Activated T-helper 2 cell treated with anti-CD3 and anti-CD28 coated beads, Interferon-gamma antibody, Interleukin-2, Interleukin-4, amounts not matched to agents 10 μg/mL and 5 μg/mL and 100 μg/mL, durations not matched to agents 14 hours and 24 hours and 36 hours (primary cell): Measurements from ENCODE around the gene KCNN4. TPM values are rescaled to one million over a fixed set of nuclear protein-coding genes. Genes with fewer than 3 reads are reported as not detected.
"Not testable (repeated sequence)": the region's sequence is repeated elsewhere in the genome, so short reads cannot be mapped to it uniquely, and the experiment has no call there.

ENCODE experiments used
- DNase-seq: peaks from one replicate; pipeline ENCODE4 v3.0.0; 2021; ENCODE audit warnings: low spot score
- H3K27ac Mint-ChIP-seq: one replicate; pipeline ENCODE4 v1.8.0; 2021; ENCODE audit warnings: mixed read lengths
- H3K27me3 Mint-ChIP-seq: one replicate; pipeline ENCODE4 v1.8.0; 2021; ENCODE audit warnings: low read depth, mixed read lengths
- H3K36me3 Mint-ChIP-seq: one replicate; pipeline ENCODE4 v1.8.0; 2021; ENCODE audit warnings: low read depth, mixed read lengths
- H3K4me1 Mint-ChIP-seq: one replicate; pipeline ENCODE4 v1.8.0; 2021; ENCODE audit warnings: low read depth, mixed read lengths
- H3K4me3 Mint-ChIP-seq: one replicate; pipeline ENCODE4 v1.8.0; 2021; ENCODE audit warnings: low read depth, mild to moderate bottlenecking, moderate library complexity, mixed read lengths
- H3K9me3 Mint-ChIP-seq: one replicate; pipeline ENCODE4 v1.8.0; 2021; ENCODE audit warnings: mixed read lengths
- intact Hi-C: fragments of 100-400 bp; cut with micrococcal nuclease; formaldehyde crosslinking; loops from one replicate; pipeline ENCODE4 v1.15.1; 2023
- total RNA-seq: library from RNA; stranded (reverse); gene quantifications from 2 replicates; pipeline ENCODE4 v1.2.3, GENCODE V29; 2022

The KCNN4 gene
- total RNA-seq, result 98.0 and 98.7 TPM in 2 replicates

GRCh38 chr19:43780706-43781525 is at the start of gene KCNN4:
TSS of gene KCNN4 (minus strand) at chr19:43780973. CDS start at chr19:43780861, 112 bp downstream.
- Mint-ChIP-seq H3K36me3 (peaks cover 34% of the 10 kb centered on the region), H3K4me3 (peak within 1 kb of the TSS; percentile 82), H3K9me3 (no peaks in the 10 kb centered on the region), H3K4me1 (peaks cover 75% of the 10 kb centered on the region), H3K27me3 (no peaks in the 10 kb centered on the region), H3K27ac (peak within 1 kb of the TSS; percentile 94)
- intact Hi-C loops, result loop anchor here (1.0 to 10.0 kb wide), 6 partner anchors 16 to 336 kb away; partner anchors contain the start of genes ETHE1, IRGQ, SMG9 and ZNF576
- DNase-seq, result peak; percentile 61

GRCh38 chr19:43826787-43827754 is 46.3 kb upstream of the KCNN4 start, which contains the start of gene ZNF283:
TSS of gene ZNF283 (plus strand) at chr19:43827321. CDS start at chr19:43833505, 6,184 bp downstream.
- Mint-ChIP-seq H3K4me1 (peaks cover 17% of the 10 kb centered on the region), H3K27me3 (peaks cover 1% of the 10 kb centered on the region), H3K27ac (peak within 1 kb of the TSS; percentile 54), H3K4me3 (peak within 1 kb of the TSS; percentile 88), H3K9me3 (peaks cover 48% of the 10 kb centered on the region), H3K36me3 (peaks cover 33% of the 10 kb centered on the region)
- DNase-seq, result peak; percentile 74
- intact Hi-C loops, result loop anchor here (1.0 to 5.0 kb wide), 3 partner anchors 75 to 673 kb away; partner anchors contain the start of genes ZNF180 and ZNF45

- Mint-ChIP-seq H3K9me3 (peaks cover 56% of the 10 kb centered on the region), H3K4me1 (peaks cover 26% of the 10 kb centered on the region), H3K36me3 (peaks cover 24% of the 10 kb centered on the region), H3K27me3 (peaks cover 19% of the 10 kb centered on the region)
- DNase-seq, H3K4me3 Mint-ChIP-seq, intact Hi-C loops, H3K27ac Mint-ChIP-seq: not testable (repeated sequence)
Observed at GRCh38 chr19:43824572-43824971, 43.8 kb upstream of the KCNN4 start.

DNA sequence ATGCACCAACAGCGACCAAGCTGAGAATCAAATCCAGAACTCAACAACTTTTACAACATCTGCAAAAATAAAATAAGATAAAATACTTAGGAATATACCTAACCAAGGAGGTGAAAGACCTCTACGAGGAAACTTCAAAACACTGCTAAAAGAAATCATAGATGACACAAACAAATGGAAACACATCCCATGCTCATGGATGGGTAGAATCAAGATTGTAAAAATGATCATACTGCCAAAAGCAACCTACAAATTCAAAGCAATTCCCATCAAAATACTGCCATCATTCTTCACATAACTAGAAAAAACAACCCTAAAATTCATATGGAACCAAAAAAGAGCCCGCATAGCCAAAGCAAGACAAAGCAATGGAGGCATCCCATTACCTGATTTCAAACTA is 43.1 kb upstream of the KCNN4 start:
- not testable (repeated sequence) for H3K27ac Mint-ChIP-seq
- peaks cover 26% of the 10 kb centered on the region for H3K4me1 Mint-ChIP-seq

GRCh38 chr19:43820884-43821215 is 40.1 kb upstream of the KCNN4 start:
- intact Hi-C loops, result no loop called here
- Mint-ChIP-seq H3K4me3 (peak overlapping the region; percentile 82), H3K9me3 (peaks cover 52% of the 10 kb centered on the region), H3K27me3 (peaks cover 19% of the 10 kb centered on the region), H3K4me1 (peaks cover 10% of the 10 kb centered on the region), H3K27ac (no peak overlapping the region), H3K36me3 (peaks cover 8% of the 10 kb centered on the region)
- DNase-seq, result no peak

More for the DNA sequence above, 43.1 kb upstream of the KCNN4 start:
- peaks cover 19% of the 10 kb centered on the region for H3K36me3 Mint-ChIP-seq
- H3K27me3 Mint-ChIP-seq, result peaks cover 19% of the 10 kb centered on the region
- H3K4me3 Mint-ChIP-seq, intact Hi-C loops, DNase-seq: not testable (repeated sequence)
- H3K9me3 Mint-ChIP-seq, result peaks cover 56% of the 10 kb centered on the region

- peak overlapping the region; percentile 82 for H3K4me3 Mint-ChIP-seq
- peaks cover 47% of the 10 kb centered on the region for H3K9me3 Mint-ChIP-seq
- peaks cover 9% of the 10 kb centered on the region for H3K4me1 Mint-ChIP-seq
- H3K36me3 Mint-ChIP-seq, result peaks cover 8% of the 10 kb centered on the region
- no peak overlapping the region for H3K27ac Mint-ChIP-seq
- intact Hi-C loops, result no loop called here
- H3K27me3 Mint-ChIP-seq, result peaks cover 19% of the 10 kb centered on the region
- DNase-seq, result no peak
Observed at GRCh38 chr19:43820098-43820883, 39.5 kb upstream of the KCNN4 start.

DNA sequence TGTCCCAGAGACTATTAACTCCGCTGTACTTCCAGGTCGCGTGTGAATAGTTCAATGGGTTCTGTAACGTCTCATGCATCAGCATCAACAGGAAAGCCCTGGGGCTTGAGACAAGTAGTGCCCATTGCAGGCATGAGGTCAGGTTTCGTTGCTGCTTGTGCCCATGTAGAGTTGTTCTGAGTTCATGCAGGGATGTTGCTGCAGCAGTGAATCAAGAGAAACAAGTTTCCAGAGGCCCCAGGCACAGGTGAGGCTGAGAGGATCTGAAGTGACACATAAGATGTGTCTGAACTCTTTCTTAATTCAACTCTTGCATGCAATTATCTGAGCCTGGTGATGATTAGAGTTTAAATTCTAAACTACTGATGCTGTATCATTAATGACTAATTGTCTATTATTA is 37.7 kb upstream of the KCNN4 start:
- Mint-ChIP-seq H3K27ac (no peak overlapping the region), H3K36me3 (peaks cover 8% of the 10 kb centered on the region), H3K27me3 (peaks cover 19% of the 10 kb centered on the region), H3K4me3 (no peak overlapping the region), H3K9me3 (peaks cover 34% of the 10 kb centered on the region), H3K4me1 (peaks cover 9% of the 10 kb centered on the region)
- no peak for DNase-seq
- intact Hi-C loops, result no loop called here

- peaks cover 27% of the 10 kb centered on the region for H3K9me3 Mint-ChIP-seq
- DNase-seq, H3K36me3 Mint-ChIP-seq, H3K4me1 Mint-ChIP-seq, intact Hi-C loops, H3K4me3 Mint-ChIP-seq, H3K27ac Mint-ChIP-seq: not testable (repeated sequence)
- peaks cover 18% of the 10 kb centered on the region for H3K27me3 Mint-ChIP-seq
Observed at GRCh38 chr19:43817454-43817853, 36.7 kb upstream of the KCNN4 start.

DNA sequence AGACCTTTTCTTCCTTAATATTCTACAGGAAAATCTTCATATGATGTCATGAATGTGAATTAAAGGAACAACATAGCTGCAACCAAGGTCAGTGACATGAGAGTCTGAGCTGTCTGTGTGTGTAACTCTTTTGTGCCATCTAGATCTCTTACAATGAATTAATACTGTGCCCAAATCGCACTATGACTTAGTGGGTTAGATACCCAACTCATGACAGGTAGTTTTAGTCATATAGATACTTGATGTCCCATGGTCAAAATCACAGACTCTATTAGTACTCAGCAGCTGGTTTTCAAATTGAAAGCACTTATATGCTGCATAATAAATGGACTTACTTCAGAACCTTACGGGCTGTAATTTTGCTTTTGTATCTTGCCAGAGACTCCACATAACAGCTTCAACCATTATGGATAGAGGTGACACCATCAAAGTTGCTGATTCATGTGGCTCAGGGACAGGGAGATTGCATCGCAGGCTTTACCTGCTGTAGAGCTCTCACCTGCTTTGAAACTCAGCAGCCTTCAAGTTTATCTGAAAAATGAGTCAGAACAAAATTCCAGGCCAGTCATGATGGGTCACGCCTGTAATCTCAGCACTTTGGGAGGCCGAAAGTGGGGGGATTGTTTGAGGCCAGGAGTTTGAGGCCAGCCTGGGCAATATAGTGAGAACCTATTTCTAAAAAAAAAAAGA is 34.0 kb upstream of the KCNN4 start:
- Mint-ChIP-seq H3K9me3 (peaks cover 11% of the 10 kb centered on the region), H3K27ac (no peak overlapping the region), H3K36me3 (no peaks in the 10 kb centered on the region), H3K27me3 (peaks cover 3% of the 10 kb centered on the region), H3K4me1 (peaks cover 1% of the 10 kb centered on the region), H3K4me3 (no peak overlapping the region)
- intact Hi-C loops, result no loop called here
- no peak for DNase-seq

DNA sequence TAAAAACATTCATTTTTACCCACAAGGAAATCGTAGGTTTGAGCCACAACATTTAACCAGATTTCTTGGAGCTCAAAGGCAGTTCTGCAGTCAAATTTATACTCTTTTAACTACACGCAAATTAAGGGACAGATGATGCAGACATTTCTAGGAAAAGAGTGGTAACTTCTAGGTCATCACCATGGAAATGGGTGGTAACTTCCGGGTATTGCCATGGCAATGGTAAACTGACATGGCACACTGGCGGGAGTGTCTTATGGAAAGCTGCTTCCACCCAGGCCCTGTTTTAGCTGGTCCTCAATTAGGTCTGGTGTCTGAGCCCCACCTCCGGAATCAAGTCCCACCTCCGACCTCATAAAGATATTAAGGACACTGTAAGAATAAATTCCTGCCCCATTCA is 31.9 kb upstream of the KCNN4 start:
- peaks cover 4% of the 10 kb centered on the region for H3K27me3 Mint-ChIP-seq
- intact Hi-C loops, result no loop called here
- DNase-seq, result no peak

DNA sequence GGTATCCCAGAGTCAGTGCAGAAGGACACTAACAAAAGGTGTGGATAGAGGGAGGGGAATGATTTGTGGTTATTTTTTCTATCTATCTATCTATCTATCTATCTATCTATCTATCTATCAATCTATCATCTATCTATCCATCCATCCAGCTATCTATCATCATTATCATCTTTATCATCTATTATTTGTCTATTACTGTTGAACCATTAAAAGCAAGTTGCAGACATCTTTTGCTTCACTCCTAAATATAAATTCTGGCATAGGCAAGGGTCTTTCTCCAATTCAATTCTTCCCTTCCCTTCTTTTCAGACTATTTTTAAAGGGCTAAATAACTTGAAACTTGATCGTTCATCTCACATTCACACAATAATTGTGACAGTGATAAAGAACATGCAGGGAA is 31.5 kb upstream of the KCNN4 start:
- DNase-seq, result no peak
- Mint-ChIP-seq H3K9me3 (peaks cover 2% of the 10 kb centered on the region), H3K27me3 (peaks cover 4% of the 10 kb centered on the region), H3K27ac (no peak overlapping the region), H3K4me1 (peaks cover 1% of the 10 kb centered on the region), H3K4me3 (no peak overlapping the region), H3K36me3 (no peaks in the 10 kb centered on the region)
- intact Hi-C loops, result no loop called here

More for the DNA sequence above, 31.9 kb upstream of the KCNN4 start:
- no peaks in the 10 kb centered on the region for H3K36me3 Mint-ChIP-seq
- peaks cover 3% of the 10 kb centered on the region for H3K9me3 Mint-ChIP-seq
- peaks cover 1% of the 10 kb centered on the region for H3K4me1 Mint-ChIP-seq
- H3K4me3 Mint-ChIP-seq, result no peak overlapping the region
- H3K27ac Mint-ChIP-seq, result no peak overlapping the region
